ENCODE measurements around the gene LEFTY1.

Gene LEFTY1

DNA sequence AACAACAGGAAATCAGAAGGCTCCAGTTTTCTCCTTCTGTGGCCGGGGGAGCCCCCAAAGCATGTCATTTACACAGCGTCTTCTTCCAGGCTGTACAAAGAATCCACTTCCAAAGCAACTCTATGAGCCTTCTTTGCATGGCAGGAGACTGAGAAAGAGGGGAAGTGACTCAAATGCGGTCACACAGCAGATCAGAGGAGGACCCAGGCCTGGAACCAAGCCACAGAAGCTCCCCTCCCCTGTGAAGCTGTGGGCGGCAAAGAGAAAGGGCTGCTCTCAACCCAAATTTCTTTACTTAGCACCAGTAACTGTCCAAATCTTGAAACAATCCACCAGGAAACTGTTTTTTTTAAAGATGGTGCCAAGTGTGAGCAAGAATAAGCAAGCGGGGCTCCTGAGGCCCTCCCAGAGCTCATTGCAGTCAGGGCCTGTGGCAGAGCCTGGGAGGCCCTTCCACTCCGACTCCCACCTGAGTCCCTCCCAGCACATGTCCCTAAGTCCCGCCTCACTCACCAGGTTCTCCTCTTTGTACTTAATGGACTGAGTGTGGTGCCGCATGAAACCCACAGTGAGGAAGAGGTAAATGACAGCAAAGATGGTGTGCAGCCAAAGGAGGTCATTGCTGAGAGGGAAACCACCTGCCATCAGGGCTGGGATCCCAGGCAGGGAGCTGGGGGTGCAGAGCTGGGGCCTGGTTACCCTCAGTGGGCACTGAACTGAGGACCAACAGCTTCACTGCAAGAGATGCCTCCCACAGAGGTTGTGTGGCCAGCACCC is 22.7 kb downstream of the LEFTY1 start:
- TF ChIP-seq, protein P1, sequence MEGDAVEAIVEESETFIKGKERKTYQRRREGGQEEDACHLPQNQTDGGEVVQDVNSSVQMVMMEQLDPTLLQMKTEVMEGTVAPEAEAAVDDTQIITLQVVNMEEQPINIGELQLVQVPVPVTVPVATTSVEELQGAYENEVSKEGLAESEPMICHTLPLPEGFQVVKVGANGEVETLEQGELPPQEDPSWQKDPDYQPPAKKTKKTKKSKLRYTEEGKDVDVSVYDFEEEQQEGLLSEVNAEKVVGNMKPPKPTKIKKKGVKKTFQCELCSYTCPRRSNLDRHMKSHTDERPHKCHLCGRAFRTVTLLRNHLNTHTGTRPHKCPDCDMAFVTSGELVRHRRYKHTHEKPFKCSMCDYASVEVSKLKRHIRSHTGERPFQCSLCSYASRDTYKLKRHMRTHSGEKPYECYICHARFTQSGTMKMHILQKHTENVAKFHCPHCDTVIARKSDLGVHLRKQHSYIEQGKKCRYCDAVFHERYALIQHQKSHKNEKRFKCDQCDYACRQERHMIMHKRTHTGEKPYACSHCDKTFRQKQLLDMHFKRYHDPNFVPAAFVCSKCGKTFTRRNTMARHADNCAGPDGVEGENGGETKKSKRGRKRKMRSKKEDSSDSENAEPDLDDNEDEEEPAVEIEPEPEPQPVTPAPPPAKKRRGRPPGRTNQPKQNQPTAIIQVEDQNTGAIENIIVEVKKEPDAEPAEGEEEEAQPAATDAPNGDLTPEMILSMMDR (IDR thresholded peaks at IDR 0.05; ENCODE audit: extremely low read depth, insufficient read depth, missing control alignments) = no peak
- in situ Hi-C loops (cut with MboI; ENCODE audit: low pct_unique_long_range_greater_than_20kb, low sequenced_read_pairs, unreplicated experiment) = no loop called here
- no peak for DNase-seq (ENCODE audit: low spot score)

DNA sequence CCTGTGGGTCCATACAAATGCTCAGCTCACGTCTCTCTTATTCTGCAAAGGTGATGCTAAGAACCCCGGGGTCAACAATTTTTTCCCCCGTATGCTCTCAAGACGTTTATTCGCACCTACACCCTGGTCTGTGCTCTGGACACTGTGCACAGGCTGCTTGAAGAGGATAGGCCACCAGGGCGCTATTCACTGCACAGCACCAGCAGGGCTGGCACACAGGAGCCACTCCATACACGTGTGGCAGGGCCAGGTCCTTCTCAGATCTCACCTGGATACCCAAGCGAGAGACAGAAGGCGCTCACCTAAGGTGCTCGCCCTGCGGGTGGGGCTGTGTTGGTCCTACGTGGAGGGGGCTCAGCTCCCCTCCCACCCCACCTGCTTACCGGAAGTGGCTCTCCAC is 23.4 kb downstream of the LEFTY1 start:
- DNase-seq (ENCODE audit: low spot score) = no peak
- TF ChIP-seq, protein P1 (IDR thresholded peaks at IDR 0.05; ENCODE audit: extremely low read depth, insufficient read depth, missing control alignments) = no peak
- in situ Hi-C loops (cut with MboI; ENCODE audit: low pct_unique_long_range_greater_than_20kb, low sequenced_read_pairs, unreplicated experiment) = no loop called here

DNA sequence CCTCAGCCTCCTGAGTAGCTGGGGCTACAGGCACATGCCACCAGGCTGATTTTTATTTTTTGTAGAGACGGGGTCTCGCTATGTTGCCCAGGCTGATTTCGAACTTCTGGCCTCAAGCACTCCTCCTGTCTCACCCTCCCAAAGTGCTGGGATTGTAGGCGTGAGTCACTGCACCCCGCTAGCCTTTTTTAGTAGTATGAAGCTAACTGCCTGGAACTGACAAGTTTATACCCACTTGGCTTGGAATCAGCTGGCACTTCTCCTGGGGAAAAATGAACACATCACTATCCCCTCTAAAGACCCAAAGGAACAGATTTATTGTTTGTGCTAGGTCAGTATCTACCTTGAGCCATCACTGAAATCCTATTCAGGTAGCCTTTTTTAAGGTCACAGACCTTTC is 25.8 kb downstream of the LEFTY1 start:
- in situ Hi-C loops (cut with MboI; ENCODE audit: low pct_unique_long_range_greater_than_20kb, low sequenced_read_pairs, unreplicated experiment) = no loop called here
- no peak for DNase-seq (ENCODE audit: low spot score)
- TF ChIP-seq, protein P1 (IDR thresholded peaks at IDR 0.05; ENCODE audit: extremely low read depth, insufficient read depth, missing control alignments) = no peak

DNA sequence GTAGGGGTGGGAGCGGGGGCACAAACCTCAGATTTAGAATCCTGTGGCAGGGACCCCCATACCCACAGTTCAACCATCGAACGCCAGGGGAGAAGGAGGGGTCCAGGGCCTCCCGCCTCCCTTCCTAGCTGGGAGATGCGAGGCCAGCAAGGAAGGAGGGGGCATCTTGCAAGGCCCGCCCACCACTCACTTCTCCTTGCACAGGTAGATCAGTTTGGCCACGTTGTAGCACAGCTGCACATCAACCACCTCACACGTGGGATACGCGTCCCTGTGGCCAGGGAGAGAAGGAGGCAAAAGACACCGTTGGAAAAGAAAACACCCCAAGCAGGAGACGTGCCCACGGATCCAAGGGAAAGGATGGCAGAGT is 26.4 kb downstream of the LEFTY1 start:
- in situ Hi-C loops (cut with MboI; ENCODE audit: low pct_unique_long_range_greater_than_20kb, low sequenced_read_pairs, unreplicated experiment) = no loop called here
- no peak for DNase-seq (ENCODE audit: low spot score)
- TF ChIP-seq, protein P1 (IDR thresholded peaks at IDR 0.05; ENCODE audit: extremely low read depth, insufficient read depth, missing control alignments) = no peak

DNA sequence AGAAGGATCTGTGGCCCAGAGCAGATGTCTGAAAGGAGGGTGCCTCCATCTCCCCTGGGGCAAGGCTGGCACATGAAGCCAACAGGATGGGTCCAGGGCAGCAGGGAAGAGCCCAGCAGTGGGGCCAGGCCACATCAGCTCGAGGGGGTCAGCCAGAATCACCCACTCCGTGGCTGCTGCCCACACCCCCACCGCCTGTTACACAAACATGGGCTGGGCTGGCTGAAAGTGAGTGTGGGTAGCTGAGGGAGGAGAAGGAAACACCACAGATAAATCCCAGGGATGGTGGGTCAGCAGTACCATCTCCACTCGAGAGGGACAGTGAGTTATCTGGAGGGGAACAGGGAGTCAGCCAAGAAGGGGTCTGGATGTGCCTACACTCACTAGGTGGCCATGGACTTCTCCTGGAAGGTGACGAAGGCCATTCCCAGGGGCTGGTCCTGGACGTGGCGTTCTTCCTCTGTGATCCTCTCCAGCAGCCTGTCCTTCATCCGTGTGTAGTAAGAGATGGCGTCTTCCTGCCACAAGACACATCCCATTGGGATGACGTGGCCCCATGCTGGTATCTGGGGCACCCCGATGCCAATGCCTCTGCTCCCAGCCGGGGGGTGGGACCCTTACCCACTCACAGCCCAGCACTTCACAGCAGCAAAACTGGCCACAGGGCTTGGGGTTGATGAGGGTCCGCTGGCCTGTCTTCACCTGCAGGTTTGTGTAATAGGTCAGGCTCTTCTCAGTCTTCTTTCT is 26.9 kb downstream of the LEFTY1 start:
- TF ChIP-seq, protein P1 (IDR thresholded peaks at IDR 0.05; ENCODE audit: extremely low read depth, insufficient read depth, missing control alignments) = no peak
- DNase-seq (ENCODE audit: low spot score) = no peak
- in situ Hi-C loops (cut with MboI; ENCODE audit: low pct_unique_long_range_greater_than_20kb, low sequenced_read_pairs, unreplicated experiment) = no loop called here

DNA sequence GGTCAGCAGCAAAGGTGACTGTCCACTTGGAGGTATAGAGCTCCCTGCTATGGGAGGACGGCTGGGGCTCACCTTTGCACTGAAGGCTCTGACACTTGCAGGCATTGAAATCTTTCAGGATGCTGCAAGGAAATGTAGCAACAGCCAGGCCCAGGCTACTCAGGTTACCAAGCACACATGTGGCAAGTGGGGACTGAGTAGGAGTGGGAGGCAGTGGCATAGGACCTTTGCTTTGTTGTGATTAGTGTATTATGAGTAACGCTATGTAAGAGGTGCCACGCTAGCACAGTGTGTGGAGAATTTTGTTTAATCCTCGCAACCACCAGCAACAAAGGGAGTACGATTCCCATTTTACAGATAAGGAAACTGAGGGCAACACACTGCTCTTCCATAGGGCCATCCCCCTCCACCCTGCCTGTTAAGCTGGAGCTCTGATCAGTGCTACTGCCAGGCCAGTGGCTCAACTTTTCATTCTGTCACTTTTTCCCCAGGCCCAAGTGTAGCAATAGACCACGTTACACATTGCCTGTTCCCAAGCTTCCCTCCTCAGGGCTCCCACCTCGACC is 28.0 kb downstream of the LEFTY1 start:
- TF ChIP-seq, protein P1 (IDR thresholded peaks at IDR 0.05; ENCODE audit: extremely low read depth, insufficient read depth, missing control alignments) = no peak
- no peak for DNase-seq (ENCODE audit: low spot score)
- in situ Hi-C loops (cut with MboI; ENCODE audit: low pct_unique_long_range_greater_than_20kb, low sequenced_read_pairs, unreplicated experiment) = no loop called here

Measured in GM13977 (cell line).